ENCODE results near the gene SERTAD1.

Gene SERTAD1

DNA sequence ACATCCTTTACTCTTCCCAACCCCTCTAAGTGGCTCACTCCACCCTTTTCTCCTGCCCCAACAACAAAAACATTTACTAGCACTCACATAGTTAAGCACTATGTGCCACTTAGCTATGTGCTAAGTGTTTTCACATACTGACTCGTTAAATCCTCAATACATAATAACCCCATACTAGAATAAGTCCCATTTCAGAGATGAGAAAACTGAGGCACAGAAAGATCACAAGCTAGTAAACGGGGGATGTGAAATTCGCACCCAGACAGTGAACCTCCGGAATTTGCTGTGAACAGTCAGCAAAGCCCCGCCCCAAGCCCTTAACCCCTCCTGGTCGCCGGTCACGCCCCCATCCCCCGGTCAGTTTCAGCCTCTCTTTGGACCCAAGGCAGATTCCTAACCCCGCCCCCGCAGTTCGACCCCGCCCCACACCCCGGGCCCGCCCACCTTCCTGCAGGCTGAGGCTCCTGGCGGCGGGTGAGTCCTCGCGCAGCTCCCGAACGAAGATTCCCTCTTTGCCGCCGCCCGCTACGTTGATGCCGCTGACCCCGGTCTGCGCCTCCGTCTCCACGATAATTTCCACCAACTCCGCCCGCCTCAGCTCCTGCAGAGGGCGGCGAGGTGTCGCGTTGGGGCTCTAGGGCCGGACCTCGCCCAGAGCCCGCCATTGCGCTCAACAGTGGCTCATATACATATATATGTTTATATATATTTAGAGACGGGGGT is 22.4 kb downstream of the SERTAD1 start:
- peak; percentile 81 to 90 for DNase-seq (ENCODE audit: low read depth in 2 of 2)

DNA sequence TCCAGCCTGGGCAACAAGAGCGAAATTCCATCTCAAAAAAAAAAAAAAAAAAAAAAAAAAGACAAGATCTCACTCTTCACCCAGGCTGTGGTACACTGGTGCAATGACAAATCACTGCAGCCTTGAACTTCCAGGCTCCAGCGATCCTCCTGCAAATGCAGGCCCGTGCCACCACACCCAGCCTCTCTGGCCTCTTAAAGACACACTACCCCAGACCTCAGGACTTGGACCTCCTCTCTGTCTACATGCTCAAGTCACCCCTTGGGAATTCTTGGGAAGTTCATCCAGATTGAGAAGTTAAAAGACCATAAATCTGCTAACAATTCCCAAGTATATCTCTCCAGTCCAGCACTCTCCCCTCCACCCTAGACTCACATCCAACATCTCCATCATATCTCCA is 25.2 kb downstream of the SERTAD1 start:
- no peak for DNase-seq (ENCODE audit: low read depth in 2 of 2)

DNA sequence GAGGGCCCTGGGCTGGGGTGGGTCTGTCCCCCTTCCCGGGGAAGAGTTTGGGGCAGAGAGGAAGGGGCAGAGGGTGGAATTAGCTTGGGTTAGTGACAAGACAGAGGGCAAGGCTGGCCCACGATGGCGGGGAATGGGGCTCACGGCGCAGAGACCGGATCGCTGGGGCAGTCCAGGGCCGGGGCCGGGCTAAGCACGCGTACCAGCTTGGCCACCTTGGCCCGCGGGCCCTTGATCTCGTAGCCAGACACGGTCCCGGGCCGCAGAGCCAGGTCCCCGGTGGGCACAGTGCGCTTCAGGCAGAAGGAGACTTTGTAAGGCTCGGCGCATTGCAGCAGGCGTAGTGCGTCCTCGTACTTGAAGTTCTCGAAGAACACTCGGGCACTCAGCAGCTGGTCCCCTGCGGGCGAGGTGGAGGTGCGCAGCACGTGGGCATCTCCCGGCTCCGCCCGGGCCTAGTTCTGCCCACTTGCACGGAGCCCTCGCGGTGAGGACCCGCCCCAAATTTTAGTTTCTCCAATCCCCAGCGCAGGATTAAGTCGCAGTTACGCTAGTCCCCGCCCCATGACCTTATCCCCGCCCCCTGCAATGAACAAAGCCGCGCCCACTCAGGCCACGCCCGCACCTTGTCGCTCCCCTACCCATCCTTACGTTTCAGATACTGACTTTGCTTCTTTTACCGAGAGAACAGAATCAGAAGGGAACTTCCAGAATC is 27.2 kb downstream of the SERTAD1 start:
- DNase-seq (ENCODE audit: low read depth in 2 of 2): peak; percentile 31 to 63

DNA sequence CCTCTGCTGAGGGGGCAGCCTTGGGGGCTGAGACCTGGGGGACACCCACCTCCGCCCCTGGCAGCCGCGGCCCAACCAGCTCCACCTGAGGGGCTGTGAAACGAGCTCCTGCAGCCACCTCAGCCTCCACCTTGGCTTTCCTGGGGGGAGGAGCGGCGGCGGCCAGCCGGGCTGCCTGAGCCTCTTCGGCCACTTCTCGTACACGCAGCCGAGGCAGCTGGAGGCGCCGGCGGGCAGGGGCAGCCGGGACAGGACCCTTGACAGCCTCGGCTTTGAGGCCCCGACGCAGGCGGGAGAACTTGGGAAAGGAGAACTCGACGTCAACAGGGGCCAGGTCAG is 28.3 kb downstream of the SERTAD1 start:
- DNase-seq (ENCODE audit: low read depth in 2 of 2): no peak

DNA sequence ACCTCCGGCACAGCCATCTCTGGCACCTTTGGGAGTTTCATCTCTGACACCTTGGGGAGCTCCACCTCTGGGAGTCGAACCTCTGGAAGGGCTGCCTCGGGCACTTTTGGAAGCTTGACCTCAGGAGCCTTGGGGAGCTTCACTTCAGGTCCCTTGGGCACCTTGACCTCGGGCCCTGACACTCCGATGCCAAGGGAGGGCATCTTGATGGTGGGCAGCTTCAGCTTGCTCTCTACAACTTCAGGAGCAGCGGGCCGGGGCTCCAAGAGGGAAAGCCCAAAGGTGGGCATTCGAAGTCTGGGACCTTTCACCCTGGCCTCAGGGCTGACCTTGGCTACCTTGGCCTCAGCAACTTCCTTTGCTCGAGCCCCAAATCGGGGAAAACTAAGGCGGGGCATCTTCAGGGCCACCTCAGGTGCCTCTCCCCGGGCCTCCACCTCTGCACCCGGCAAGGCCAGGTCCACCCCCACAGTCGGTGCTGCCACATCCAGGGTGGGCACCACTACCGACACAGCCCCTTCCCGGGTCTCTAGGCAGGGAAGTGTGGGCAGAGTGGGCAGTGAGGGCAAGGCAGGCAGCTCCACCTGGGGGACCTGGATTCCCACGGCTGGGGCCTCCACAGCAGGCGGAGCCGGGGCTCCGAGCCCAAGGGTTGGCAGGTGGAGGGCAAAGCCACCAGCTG is 28.8 kb downstream of the SERTAD1 start:
- no peak for DNase-seq (ENCODE audit: low read depth in 2 of 2)

DNA sequence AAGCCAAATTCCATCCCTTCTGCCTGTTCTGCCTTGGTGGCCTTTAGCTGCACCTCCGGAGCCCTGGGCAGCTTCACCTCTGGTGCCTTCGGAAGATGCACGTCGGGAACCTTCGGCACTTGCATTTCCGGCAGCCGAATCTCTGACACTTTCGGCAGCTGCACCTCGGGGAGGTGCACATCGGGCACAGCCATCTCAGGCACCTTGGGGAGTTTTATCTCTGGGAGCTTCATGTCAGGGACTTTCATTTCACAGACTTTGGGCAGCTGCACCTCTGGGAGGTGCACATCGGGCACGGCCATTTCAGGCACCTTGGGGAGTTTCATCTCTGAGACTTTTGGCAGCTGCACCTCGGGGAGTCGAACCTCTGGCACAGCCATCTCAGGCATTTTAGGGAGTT is 29.8 kb downstream of the SERTAD1 start:
- no peak for DNase-seq (ENCODE audit: low read depth in 2 of 2)

DNA sequence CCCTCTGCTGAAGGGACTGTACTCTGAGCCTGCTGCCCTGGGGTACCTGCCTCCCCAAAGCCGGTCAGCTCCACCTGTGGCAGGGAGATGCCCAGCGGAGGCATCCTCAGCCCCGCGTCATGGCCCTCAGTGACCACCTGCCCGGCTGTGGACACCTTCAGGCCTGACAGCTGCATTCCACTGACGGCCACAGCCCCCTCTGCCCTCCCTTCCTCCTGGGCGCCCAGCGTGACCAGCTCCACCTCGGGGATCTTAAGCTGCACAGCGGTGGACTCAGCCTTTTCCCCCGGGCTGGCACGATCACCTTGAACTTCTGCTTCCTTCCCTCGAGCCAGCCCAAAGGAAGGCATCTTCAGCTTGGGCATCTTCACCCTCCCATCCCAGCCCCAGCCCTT is 31.0 kb downstream of the SERTAD1 start:
- no peak for DNase-seq (ENCODE audit: low read depth in 2 of 2)

DNA sequence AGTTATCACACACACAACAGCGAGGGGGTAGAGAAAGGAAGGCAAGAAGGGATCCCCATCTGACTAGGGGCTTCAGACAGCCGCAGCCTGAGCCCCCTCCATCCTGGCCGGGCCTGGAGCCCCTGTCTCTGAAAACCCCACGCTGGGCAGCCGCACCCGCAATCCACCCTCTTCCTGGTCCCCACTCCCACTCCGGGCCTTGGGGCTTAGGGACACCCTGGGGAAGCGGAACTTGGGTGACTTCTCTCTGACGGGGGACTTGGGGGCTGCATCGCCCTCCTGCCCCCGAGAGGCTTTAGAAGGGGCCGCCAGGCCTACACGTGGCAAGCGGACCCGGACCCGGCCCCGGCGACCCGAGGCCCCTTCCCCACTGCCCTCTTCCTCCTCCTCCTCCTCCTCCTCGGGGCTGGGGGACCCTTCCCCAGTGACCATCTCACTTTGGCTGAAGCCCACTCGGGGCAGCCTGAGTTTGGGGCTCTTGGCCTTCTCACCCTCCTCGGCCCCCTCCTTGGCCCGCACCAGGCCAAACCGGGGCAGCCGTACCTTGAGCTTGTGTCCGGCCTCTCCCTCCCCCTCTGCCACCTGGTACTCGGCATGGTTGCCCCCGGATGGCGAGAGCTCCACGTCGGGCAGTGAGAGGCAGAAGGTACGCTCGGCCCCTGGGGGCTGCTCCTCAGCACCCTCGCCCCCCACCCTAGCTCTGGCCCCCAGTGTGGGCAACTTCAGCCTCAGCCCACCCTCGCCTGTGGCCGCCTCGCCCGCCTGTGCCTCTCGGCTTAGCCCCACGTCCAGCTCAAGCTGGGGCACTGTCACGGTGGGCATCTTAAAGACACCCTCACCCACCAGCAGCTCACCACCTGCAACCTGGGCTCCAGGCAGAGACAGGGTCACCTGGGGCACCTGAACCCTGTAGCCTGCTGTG is 31.6 kb downstream of the SERTAD1 start:
- DNase-seq (ENCODE audit: low read depth in 2 of 2): no peak

DNA sequence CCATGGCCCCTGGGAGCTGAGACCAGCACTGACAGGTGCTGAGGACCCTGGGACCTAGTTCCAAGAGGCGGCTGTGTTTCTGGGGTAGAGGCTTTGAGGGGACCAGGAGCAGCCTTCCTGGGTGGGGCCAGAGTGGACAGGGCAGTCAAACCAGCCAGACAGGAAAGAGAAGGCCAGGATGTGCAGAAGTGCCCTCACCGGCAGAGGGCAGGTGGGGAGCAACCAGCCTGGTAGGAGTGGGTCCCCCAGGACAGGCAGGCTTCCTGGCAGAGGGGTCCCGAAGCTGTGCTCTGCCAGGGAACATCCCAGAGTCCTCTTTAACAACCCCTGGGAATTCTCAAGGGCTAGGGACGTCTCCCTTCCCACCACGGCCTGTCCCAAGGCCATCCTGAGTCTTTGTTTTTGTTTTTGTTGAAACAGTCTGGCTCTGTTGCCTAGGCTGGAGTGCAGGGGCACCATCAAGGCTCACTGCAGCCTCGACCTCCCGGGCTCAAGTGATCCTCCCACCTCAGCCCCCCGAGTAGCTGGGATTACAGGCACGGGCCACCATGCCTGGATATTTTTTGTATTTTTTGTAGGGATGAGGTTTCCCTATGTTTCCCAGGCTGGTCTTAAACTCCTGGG is 32.8 kb downstream of the SERTAD1 start:
- no peak for DNase-seq (ENCODE audit: low read depth in 2 of 2)

DNA sequence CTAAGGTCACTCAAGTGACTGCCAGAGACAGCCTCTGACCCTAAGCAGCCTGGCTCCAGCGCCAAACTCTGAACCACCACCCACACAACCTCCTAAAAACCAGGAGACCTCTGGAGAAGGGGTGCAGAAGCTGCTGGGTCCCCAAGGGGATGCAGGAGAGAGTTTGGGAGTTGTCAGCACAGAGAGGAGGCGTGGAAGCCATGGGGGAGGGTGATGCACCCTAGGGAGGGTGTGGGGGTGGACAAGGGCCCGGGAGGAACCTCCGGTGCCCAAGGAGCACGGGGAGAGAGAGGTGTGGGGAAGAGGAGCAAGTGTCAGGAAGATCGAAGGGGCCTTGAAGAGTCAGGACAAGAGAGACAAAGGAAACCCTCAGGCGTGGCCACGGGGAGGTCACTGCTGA is 33.7 kb downstream of the SERTAD1 start:
- DNase-seq (ENCODE audit: low read depth in 2 of 2): no peak

DNA sequence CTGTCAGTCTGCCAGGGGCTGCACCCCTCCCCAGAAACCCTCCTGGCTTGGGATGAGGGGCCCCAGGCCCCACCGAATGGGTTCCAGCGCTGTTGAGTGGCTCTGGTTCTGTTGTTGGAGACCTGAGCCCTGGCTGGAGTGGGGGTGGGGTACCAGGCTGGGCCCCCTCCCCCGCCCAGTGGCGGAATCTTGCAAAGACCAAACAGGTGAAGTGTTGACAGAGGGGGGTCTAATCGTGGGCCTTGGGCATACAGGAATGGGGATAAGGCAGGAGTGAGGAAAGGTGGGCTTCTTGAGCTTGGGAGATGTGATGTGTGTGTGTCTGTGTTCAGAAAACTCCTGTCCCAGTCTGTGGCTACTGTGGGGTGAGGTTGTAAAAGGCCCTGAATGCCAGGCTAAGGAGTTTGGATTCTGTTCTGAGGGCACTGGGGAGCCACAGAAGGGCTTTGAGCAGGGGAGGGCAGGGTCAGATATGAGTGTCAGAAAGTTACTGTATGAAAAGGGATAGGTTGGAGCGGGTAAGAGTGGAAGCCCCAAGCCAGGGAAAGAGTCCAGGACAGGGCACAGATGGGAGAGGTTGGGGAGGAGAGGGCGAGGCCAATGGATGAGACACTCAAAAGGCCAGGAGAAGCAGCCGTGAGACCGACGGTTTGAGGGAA is 35.6 kb downstream of the SERTAD1 start, which contains the start of gene HIPK4:
HIPK4 (minus strand) TSS at position 98 of the 659 bp plus-strand sequence. CDS start 279 bp downstream, outside the sequence.
- DNase-seq (ENCODE audit: low read depth in 2 of 2): no peak

DNA sequence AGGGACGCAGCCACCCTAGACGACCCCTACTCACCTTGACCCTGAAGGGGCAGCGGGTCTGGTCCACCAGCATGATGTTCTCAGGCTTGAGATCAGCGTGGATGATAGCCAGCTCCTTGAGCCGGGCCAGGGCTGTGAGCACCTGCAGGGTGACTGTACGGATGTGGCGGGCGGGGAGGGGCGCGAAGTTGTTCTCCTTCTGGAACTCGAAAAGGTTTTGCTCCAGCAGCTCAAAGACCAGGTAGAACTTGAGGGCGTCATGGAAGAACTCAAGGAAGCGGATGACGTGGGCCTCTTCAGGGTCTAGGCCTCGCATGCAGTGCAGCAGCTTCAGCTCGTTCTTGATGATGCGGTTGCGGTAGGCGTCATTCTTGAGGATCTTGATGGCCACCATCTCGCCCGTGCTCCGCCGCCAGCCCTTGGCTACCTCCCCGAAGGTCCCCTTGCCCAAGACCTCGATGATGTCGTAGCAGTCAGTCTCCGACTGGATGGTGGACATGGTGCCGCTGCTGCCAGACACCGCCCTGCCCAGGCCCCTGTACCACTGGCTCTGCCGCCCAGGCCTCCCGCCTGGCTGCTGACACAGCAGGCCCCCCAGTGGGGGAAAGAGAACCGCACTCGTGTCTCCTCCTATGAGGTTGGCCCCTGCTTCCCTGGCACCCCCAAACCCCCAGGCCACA is 36.2 kb downstream of the SERTAD1 start:
- no peak for DNase-seq (ENCODE audit: low read depth in 2 of 2)

DNA sequence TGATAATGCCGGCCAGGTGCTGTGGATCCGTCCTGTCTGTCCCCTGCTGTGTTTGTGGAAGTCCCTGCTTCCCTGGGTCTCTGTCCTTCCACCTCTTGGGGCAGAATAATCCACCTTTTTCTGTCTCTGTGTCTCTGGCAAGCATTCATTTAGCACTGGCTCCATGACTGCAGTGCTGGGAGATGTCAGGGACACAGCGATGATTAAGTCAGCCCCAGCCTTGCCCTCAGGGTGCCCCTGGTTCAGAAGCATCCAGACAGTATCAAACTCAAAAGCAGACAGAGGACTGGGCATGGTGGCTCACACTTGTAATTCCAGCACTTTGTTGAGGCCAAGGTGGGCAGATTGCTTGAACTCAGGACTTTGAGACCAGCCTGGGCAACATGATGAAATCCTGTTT is 37.3 kb downstream of the SERTAD1 start:
- DNase-seq (ENCODE audit: low read depth in 2 of 2): no peak

DNA sequence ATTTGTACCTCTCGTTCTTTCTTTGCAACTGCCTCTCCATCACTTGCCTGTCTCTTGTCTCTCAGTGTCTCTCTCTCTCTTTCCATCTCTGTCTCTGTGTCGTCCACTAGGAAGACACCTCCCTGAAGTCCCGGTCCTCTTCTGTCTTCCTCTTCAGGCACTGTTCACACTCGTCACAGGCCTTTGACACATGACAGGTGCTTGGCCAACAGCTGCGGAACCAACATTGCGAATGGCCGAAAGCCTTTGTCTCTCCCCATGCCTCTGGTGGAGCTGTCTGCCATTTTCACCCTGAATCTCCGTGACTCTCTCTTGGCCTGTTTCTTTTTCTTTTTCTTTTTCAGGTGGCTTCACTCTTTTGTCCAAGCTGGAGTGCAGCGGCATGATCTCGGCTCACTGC is 38.6 kb downstream of the SERTAD1 start:
- no peak for DNase-seq (ENCODE audit: low read depth in 2 of 2)

DNA sequence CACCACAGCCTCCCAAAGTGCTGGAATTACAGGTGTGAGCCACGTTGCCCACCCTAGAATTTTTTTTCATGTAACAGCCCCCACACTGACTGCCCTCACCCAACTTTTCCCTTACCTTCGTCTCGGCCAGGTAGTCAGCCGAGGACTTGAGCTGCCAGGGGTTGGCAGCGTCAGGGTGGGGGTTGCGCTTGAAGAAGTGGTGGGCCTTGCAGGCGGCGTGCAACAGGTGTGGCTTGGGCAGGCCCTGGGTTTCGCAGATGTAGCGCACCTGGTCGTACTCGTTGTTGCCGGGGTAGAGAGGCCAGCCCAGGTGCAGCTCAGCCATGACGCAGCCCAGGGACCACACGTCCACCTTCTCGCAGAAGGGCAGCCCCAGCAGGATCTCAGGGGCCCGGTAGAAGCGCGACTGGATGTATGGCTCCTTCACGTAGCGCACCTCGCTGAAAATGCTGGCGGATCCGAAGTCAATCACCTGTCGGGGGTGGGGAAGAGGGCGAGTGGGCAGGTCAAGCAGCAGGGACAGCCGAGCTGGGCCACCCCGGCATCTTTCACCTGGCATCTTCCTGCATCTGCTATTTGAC is 42.0 kb downstream of the SERTAD1 start:
- no peak for DNase-seq (ENCODE audit: low read depth in 2 of 2)

DNA sequence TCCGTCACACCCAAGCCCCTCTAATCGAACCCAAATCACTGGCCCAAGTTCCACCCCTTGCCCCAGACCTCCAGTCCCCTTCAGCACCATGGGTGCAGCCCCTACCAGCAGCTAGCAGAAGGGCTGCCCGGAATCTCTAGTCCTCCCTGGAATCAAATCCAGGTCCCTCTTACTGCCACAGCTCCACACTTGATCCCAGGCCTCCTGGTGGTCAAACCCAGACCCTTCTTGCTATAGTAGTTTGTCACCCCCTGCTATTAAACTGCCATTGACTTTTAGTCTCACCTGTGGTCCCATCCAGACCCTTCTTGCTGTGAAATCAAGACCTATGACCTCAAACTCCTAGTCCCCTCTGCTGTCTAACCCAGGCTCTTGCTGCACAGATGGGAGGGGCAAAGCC is 44.5 kb downstream of the SERTAD1 start:
- no peak for DNase-seq (ENCODE audit: low read depth in 2 of 2)

DNA sequence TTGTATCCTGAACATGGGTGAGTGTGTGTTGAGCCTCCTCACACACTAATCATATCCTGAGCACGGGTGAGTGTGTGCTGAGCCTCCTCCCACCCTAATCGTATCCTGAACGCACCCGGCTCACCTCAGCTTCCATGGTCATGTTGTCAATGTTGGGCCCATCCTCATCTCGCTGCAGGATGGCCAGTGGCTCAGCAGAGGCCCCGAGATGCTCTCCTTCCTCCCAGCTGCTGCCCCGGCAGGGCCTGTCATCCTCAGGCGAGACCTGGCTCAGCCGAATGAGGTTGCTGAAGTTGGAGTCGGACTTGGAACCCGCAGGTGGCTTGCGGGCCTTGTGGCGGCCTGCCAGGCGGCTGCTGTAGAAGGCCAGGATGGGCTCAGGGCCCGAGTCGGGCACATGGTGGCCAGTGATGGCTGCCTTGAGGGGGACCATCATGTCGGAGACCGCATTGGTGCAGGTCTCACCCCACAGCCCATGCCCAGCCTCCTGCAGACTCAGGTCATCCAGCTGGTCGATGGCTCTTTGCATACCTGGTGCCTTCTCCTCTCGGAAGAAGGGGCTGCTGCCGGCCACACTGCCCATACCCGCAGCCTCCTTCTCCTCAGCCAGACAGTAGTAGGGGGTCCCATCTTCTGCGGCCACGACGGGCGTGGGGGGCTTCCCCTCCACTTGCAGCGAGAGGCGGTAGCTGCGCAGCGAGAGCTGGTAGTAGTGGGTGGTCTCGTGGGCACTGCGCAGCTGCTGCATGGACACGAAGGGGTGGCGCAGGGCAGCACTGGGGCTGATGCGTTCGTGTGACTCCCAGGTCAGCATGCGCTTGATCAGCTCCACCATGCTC is 45.4 kb downstream of the SERTAD1 start:
- no peak for DNase-seq (ENCODE audit: low read depth in 2 of 2)

DNA sequence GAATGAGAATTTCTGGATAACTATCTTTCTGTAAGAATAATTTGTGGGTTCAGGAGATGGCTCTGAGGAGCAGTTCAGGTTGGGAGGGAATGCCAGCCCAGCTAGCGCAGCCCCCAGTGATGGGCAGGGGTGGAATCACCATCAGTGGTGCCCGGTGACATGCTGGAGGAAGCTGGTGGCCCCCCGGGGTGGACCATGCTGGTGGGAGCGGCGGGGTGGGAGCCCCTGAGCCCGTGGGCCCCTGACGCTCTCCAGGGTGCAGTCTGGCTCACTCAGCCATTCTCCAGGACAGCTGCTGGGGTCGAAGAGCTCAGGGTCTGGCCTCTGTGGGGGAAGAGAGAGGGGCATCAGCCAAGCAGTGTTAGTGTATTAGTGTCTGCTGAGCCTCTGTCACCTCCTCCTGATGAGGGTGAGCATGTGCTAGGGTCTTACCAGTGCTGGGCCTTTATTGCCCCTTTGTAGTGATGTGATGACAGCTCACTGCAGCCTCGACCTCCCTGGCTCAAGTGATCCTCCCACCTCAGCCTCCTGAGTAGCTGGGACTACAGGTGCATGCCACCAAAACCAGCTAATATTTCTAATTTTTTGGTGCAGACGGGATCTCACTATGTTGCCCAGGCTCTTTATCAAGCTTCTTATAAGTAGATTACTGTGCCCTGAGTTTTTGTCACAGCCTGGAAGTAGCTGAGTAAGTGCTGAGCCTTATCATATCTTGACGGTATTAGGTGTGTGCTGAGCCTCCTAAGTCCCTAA is 46.2 kb downstream of the SERTAD1 start:
- DNase-seq (ENCODE audit: low read depth in 2 of 2): no peak
